HepG2 (cell line): ENCODE data around the gene MYBPC2. TPM values are rescaled to one million over a fixed set of nuclear protein-coding genes. Genes with fewer than 3 reads are reported as not detected.

Experiments used
- KMT2B ChIP-seq: IDR thresholded peaks from 2 replicates; pipeline ENCODE4 v1.6.1; 2016; ENCODE audit warnings: missing genetic modification reagents, missing compliant biosample characterization
- LRRFIP1 ChIP-seq: sonication (generic); formaldehyde crosslinking; conservative IDR thresholded peaks from 2 replicates; pipeline ENCODE4 v1.4.0; 2020; ENCODE audit warnings: missing genetic modification reagents
- MED1 ChIP-seq: sonication (generic); formaldehyde crosslinking; IDR thresholded peaks from 2 replicates; pipeline ENCODE4 v1.4.0; 2020; ENCODE audit warnings: missing genetic modification reagents
- MED13 ChIP-seq: sonication (generic); formaldehyde crosslinking; IDR thresholded peaks from 2 replicates; pipeline ENCODE4 v1.5.0; 2020; ENCODE audit warnings: missing genetic modification reagents
- MZF1 ChIP-seq: sonication (generic); formaldehyde crosslinking; IDR thresholded peaks from 2 replicates; pipeline ENCODE4 v1.8.1; 2023; ENCODE audit warnings: mild to moderate bottlenecking, missing genetic modification reagents, borderline replicate concordance
- NONO ChIP-seq, 2 experiments: fragments of 450-650 bp in 1 of 2; sonication (generic) in 1 of 2; formaldehyde crosslinking in 1 of 2; IDR thresholded peaks in 1 of 2; conservative IDR thresholded peaks in 1 of 2; 2 replicates each; pipeline versions ENCODE4 v1.6.1 to v1.8.0; 2017 to 2022; ENCODE audit warnings: mild to moderate bottlenecking in 1 of 2, missing genetic modification reagents in 1 of 2, moderate library complexity in 1 of 2
- NR2F2 ChIP-seq: IDR thresholded peaks from 2 replicates; pipeline ENCODE4 v1.6.1; 2012; ENCODE audit warnings: low read depth, inconsistent platforms, borderline replicate concordance
- NR3C1 ChIP-seq: sonication (generic); formaldehyde crosslinking; IDR thresholded peaks from 2 replicates; pipeline ENCODE4 v1.4.0; 2020; ENCODE audit warnings: missing genetic modification reagents
- NRL ChIP-seq: sonication (generic); formaldehyde crosslinking; IDR thresholded peaks from 2 replicates; pipeline ENCODE4 v1.5.0; 2020; ENCODE audit warnings: missing genetic modification reagents, mild to moderate bottlenecking, moderate library complexity, borderline replicate concordance
- POLR2AphosphoS2 ChIP-seq: IDR thresholded peaks from 2 replicates; pipeline ENCODE4 v1.6.1; 2011; ENCODE audit warnings: low read depth, low read length, improper control_type of control experiment
- SMARCC2 ChIP-seq: fragments of 450-650 bp; IDR thresholded peaks from 2 replicates; pipeline ENCODE4 v1.6.1; 2017; ENCODE audit warnings: antibody characterized with exemption, mild to moderate bottlenecking
- SP140L ChIP-seq: sonication (generic); formaldehyde crosslinking; IDR thresholded peaks from 2 replicates; pipeline ENCODE4 v1.4.0; 2020; ENCODE audit warnings: missing genetic modification reagents, borderline replicate concordance
- STAG1 ChIP-seq: sonication (generic); formaldehyde crosslinking; IDR thresholded peaks from 2 replicates; pipeline ENCODE4 v1.4.0; 2020; ENCODE audit warnings: missing genetic modification reagents
- TSC22D2 ChIP-seq: sonication (generic); formaldehyde crosslinking; IDR thresholded peaks from 2 replicates; pipeline ENCODE4 v1.5.1; 2020; ENCODE audit warnings: missing genetic modification reagents, mild to moderate bottlenecking, borderline replicate concordance
- ZNF260 ChIP-seq: sonication (generic); formaldehyde crosslinking; IDR thresholded peaks from 2 replicates; pipeline ENCODE4 v1.4.0; 2020; ENCODE audit warnings: missing genetic modification reagents, low read depth, mild to moderate bottlenecking, borderline replicate concordance
- ZNF337 ChIP-seq: sonication (generic); formaldehyde crosslinking; IDR thresholded peaks from 2 replicates; pipeline ENCODE4 v1.5.1; 2020; ENCODE audit warnings: missing genetic modification reagents, low read depth, mild to moderate bottlenecking, borderline replicate concordance
- ZNF354B ChIP-seq: sonication (generic); formaldehyde crosslinking; IDR thresholded peaks from 2 replicates; pipeline ENCODE4 v1.8.0; 2022; ENCODE audit warnings: mild to moderate bottlenecking, missing genetic modification reagents
- ZNF552 ChIP-seq: sonication (generic); formaldehyde crosslinking; IDR thresholded peaks from 2 replicates; pipeline ENCODE4 v1.9.0; 2022; ENCODE audit warnings: missing genetic modification reagents, mild to moderate bottlenecking, borderline replicate concordance
- ZNF646 ChIP-seq: sonication (generic); formaldehyde crosslinking; IDR thresholded peaks from 2 replicates; pipeline ENCODE4 v1.9.0; 2021; ENCODE audit warnings: mild to moderate bottlenecking, missing genetic modification reagents
- ZNF678 ChIP-seq: sonication (generic); formaldehyde crosslinking; IDR thresholded peaks from 2 replicates; pipeline ENCODE4 v1.4.0; 2020; ENCODE audit warnings: mild to moderate bottlenecking, missing genetic modification reagents
- polyA plus RNA-seq, 8 experiments: library from polyadenylated mRNA; depleted of rRNA in 3 of 8; stranded (reverse) in 7 of 8; unstranded in 1 of 8; fragments of >200 nt; fragmentation: Illumina TruSeq in 4 of 8; extraction: Trizol in 4 of 8; gene quantifications; 2 replicates each; pipeline versions ENCODE4 v1.2.1 to v1.2.3, GENCODE V29; 2011 to 2016; ENCODE audit warnings: low read depth in 4 of 8, missing spikeins in 1 of 8, mixed read lengths in 1 of 8; ENCODE audit not compliant: insufficient read depth in 1 of 8
- total RNA-seq, 5 experiments: library from RNA; depleted of rRNA; stranded (reverse); fragments of >200 nt; fragmentation: Illumina TruSeq; extraction: Trizol; gene quantifications; 2 replicates each; pipeline ENCODE4 v1.2.3, GENCODE V29; 2016; ENCODE audit warnings: low read depth in 1 of 5

MYBPC2 gene
- total and polyA plus RNA-seq, 2 of the 13 experiments (the other 11 are each of a cell fraction or from before 2014, with no cell fraction given), result not detected

GRCh38 chr19:50461066-50461875, 28.6 kb downstream of the MYBPC2 start (continued):
- no peak for TF ChIP-seq ZNF646 (CRISPR knock-in tag)
- no peak for TF ChIP-seq POLR2AphosphoS2
- TF ChIP-seq MZF1 (CRISPR knock-in tag), result no peak
- no peak for TF ChIP-seq ZNF260 (CRISPR knock-in tag)
- no peak for TF ChIP-seq ZNF354B (CRISPR knock-in tag)
- no peak for TF ChIP-seq SP140L (CRISPR knock-in tag)
- no peak for TF ChIP-seq NR3C1 (CRISPR knock-in tag)
- no peak for TF ChIP-seq MED1 (CRISPR knock-in tag)
- no peak for TF ChIP-seq LRRFIP1 (CRISPR knock-in tag)
- TF ChIP-seq KMT2B (CRISPR knock-in tag), result no peak
- no peak for TF ChIP-seq SMARCC2
- no peak for TF ChIP-seq TSC22D2 (CRISPR knock-in tag)
- TF ChIP-seq NRL (CRISPR knock-in tag), result no peak
- no peak for TF ChIP-seq NR2F2
- TF ChIP-seq MED13 (CRISPR knock-in tag), result no peak
- TF ChIP-seq STAG1 (CRISPR knock-in tag), result peak; percentile 80
- no peak for TF ChIP-seq ZNF678 (CRISPR knock-in tag)
- no peak for TF ChIP-seq NONO (IDR thresholded peaks at IDR 0.05)
- no peak for TF ChIP-seq NONO (CRISPR knock-in tag; conservative IDR thresholded peaks at IDR 0.05)
- no peak for TF ChIP-seq ZNF337 (CRISPR knock-in tag)
- no peak for TF ChIP-seq ZNF552
